CD4-positive, alpha-beta memory T cell (primary cell): ENCODE results near the gene SNAP25. TPM values are rescaled to one million over a fixed set of nuclear protein-coding genes. Genes with fewer than 3 reads are reported as not detected.

Experiments
- CTCF ChIA-PET: fragments of 350-600 bp; sonication (Branson Sonifier 250); formaldehyde crosslinking; loops from one replicate; lab custom pipeline; 2021; ENCODE audit warnings: inconsistent platforms; ENCODE audit not compliant: partially characterized antibody; lab: Charles Lee
- POLR2A ChIA-PET: fragments of 350-600 bp; sonication (Branson Sonifier 250); formaldehyde crosslinking; loops from one replicate; lab custom pipeline; 2021; ENCODE audit not compliant: partially characterized antibody; lab: Charles Lee
- DNase-seq, 5 donors: peaks; one replicate each; pipeline versions ENCODE4 v3.0.0 to v3.0.0-alpha.2; 2020 to 2022; ENCODE audit warnings: mixed read lengths in 1 of 5
- H3K27ac ChIP-seq: one replicate; pipeline ENCODE4 v1.7.0; 2013; ENCODE audit warnings: low read depth, low read length
- H3K27me3 ChIP-seq: 2 replicates; pipeline ENCODE4 v1.7.0; 2013; ENCODE audit warnings: mild to moderate bottlenecking, low read length, moderate library complexity; ENCODE audit not compliant: insufficient read depth
- H3K36me3 ChIP-seq: 2 replicates; pipeline ENCODE4 v1.7.0; 2013; ENCODE audit warnings: mild to moderate bottlenecking, low read length, moderate library complexity; ENCODE audit not compliant: insufficient read depth
- H3K4me1 ChIP-seq: 2 replicates; pipeline ENCODE4 v1.7.0; 2013; ENCODE audit warnings: mild to moderate bottlenecking, low read length, moderate library complexity; ENCODE audit not compliant: insufficient read depth
- H3K4me3 ChIP-seq, 2 donors: one replicate each; pipeline ENCODE4 v1.7.0; 2013; ENCODE audit warnings: low read length in 2 of 2, mild to moderate bottlenecking in 1 of 2
- H3K9me3 ChIP-seq, 2 donors: one replicate each; pipeline ENCODE4 v1.7.0; 2013; ENCODE audit warnings: low read length in 2 of 2, control low read depth in 1 of 2; ENCODE audit not compliant: control insufficient read depth in 1 of 2
- H3K27ac Mint-ChIP-seq, 7 donors: one replicate each; pipeline ENCODE4 v1.8.0; 2020 to 2021; ENCODE audit warnings: mixed read lengths in 7 of 7, mild to moderate bottlenecking in 6 of 7, inconsistent platforms in 3 of 7, moderate library complexity in 3 of 7
- H3K27me3 Mint-ChIP-seq, 2 donors: one replicate each; pipeline ENCODE4 v1.8.0; 2020 to 2021; ENCODE audit warnings: mixed read lengths in 2 of 2
- H3K36me3 Mint-ChIP-seq, 2 donors: one replicate each; pipeline ENCODE4 v1.8.0; 2020 to 2021; ENCODE audit warnings: mixed read lengths in 2 of 2, inconsistent platforms in 1 of 2, mild to moderate bottlenecking in 1 of 2
- H3K4me1 Mint-ChIP-seq, 4 donors: one replicate each; pipeline ENCODE4 v1.8.0; 2020 to 2021; ENCODE audit warnings: mixed read lengths in 4 of 4, mild to moderate bottlenecking in 1 of 4
- H3K4me3 Mint-ChIP-seq, 8 donors: one replicate each; pipeline ENCODE4 v1.8.0; 2020 to 2021; ENCODE audit warnings: mixed read lengths in 8 of 8, mild to moderate bottlenecking in 7 of 8, moderate library complexity in 6 of 8, inconsistent platforms in 3 of 8
- H3K9me3 Mint-ChIP-seq, 8 donors: one replicate each; pipeline ENCODE4 v1.8.0; 2020 to 2021; ENCODE audit warnings: mixed read lengths in 8 of 8, mild to moderate bottlenecking in 5 of 8, inconsistent platforms in 3 of 8, moderate library complexity in 1 of 8
- intact Hi-C: fragments of 100-400 bp; cut with micrococcal nuclease; formaldehyde crosslinking; loops from one replicate; pipeline ENCODE4 v1.15.1; 2023
- polyA plus RNA-seq, 2 donors: library from polyadenylated mRNA; unstranded; fragments of 300-500 nt; fragmentation: Illumina TruSeq; gene quantifications; one replicate each; pipeline ENCODE4 v1.2.3, GENCODE V29; 2021
- total RNA-seq, 2 experiments: library from RNA; stranded (reverse); gene quantifications; one replicate each; pipeline ENCODE4 v1.2.3, GENCODE V29; 2021

Gene SNAP25
- total and polyA plus RNA-seq, 4 experiments from 2014 or later, result 0.14 TPM; not detected in 3

DNA sequence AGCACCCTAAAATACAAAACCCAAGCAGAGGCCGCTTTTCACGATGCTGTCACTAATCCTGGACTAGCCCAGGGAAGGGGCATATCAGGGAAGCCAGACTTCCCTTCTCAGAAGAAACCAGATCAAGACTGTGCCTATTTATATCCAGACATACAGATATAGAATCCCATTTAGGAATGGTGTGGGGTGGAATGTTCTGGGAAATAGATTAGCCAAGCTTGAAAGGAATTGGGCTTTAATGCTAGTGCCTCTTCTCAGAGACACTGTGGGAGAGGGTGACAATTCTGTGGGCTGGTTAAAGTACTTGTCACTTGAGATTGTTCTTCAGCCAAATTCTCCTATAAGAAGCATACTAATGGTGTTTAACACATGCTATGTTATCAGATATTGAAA is 45.5 kb downstream of the SNAP25 start:
- H3K4me3 ChIP-seq, result no peak overlapping the region
- ChIA-PET CTCF (no interaction called here), POLR2A (no interaction called here)
- Mint-ChIP-seq H3K4me3 (no peak overlapping the region), H3K36me3 (no peaks in the 10 kb centered on the region), H3K9me3 (no peaks in the 10 kb centered on the region), H3K4me1 (no peaks in the 10 kb centered on the region), H3K27ac (no peak overlapping the region), H3K27me3 (peaks cover 2 to 4% of the 10 kb centered on the region in 2 donors)
- H3K27me3 ChIP-seq, result no peaks in the 10 kb centered on the region
- no peaks in the 10 kb centered on the region for H3K4me1 ChIP-seq
- H3K36me3 ChIP-seq, result no peaks in the 10 kb centered on the region
- no peak for DNase-seq
- no peaks in the 10 kb centered on the region for H3K9me3 ChIP-seq
- no peak overlapping the region for H3K27ac ChIP-seq
- intact Hi-C loops, result no loop called here

DNA sequence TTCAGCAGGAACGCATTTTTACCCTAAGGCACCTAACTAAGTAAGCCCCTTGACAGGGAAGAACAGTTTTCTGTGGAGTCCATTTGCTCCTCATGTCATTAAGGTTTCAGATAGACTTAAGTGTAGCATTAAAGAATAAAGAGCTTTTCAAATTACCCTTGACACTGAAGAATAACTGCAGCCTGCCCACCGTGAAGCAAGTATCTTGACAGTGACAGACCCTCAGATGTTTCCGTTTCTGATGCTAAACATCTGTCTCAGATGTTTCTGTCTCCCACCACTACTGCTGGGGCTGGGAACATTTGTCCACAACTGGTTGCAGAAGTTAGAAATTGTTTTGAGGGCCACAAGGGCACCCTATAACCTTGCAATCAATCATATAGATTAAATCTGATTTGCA is 50.0 kb downstream of the SNAP25 start:
- POLR2A ChIA-PET, result no interaction called here
- Mint-ChIP-seq H3K4me3 (no peak overlapping the region), H3K36me3 (no peaks in the 10 kb centered on the region), H3K4me1 (no peaks in the 10 kb centered on the region), H3K27ac (no peak overlapping the region), H3K9me3 (peaks cover 0 to 2% (median 0%) of the 10 kb centered on the region in 8 donors), H3K27me3 (peaks cover 0 to 2% of the 10 kb centered on the region in 2 donors)
- no peaks in the 10 kb centered on the region for H3K4me1 ChIP-seq
- no peaks in the 10 kb centered on the region for H3K36me3 ChIP-seq
- no peak for DNase-seq
- no peak overlapping the region for H3K27ac ChIP-seq
- intact Hi-C loops, result no loop called here
- CTCF ChIA-PET, result no interaction called here
- H3K4me3 ChIP-seq, result no peak overlapping the region
- H3K9me3 ChIP-seq, result no peaks in the 10 kb centered on the region
- no peaks in the 10 kb centered on the region for H3K27me3 ChIP-seq

DNA sequence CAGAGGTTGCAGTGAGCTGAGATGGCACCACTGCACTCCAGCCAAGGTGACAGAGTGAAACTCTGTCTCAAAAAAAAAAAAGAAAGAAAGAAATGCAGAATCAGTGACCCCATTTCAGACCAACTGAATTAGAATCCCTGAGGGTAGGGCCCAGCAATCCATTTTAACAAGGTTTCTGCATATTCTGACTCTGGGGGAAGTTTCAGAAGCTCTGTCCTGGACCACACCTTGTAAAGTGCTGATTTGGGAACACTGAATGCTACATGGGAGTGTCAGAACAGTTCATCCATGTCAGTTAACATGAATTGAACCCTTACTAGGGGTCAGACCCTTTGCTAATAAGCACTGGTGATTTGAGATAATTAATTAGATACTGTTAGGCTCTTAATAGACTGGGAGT is 52.0 kb downstream of the SNAP25 start:
- intact Hi-C loops, result no loop called here
- H3K4me3 ChIP-seq, result no peak overlapping the region
- no peaks in the 10 kb centered on the region for H3K9me3 ChIP-seq
- H3K27me3 Mint-ChIP-seq, result peaks cover 0 to 7% of the 10 kb centered on the region in 2 donors
- ChIA-PET POLR2A (no interaction called here), CTCF (no interaction called here)
- no peak overlapping the region for H3K4me3 Mint-ChIP-seq
- peaks cover 0 to 5% (median 0%) of the 10 kb centered on the region in 8 donors for H3K9me3 Mint-ChIP-seq
- no peaks in the 10 kb centered on the region for H3K36me3 ChIP-seq
- H3K36me3 Mint-ChIP-seq, result no peaks in the 10 kb centered on the region
- no peak overlapping the region for H3K27ac Mint-ChIP-seq
- H3K4me1 Mint-ChIP-seq, result no peaks in the 10 kb centered on the region
- H3K27me3 ChIP-seq, result no peaks in the 10 kb centered on the region
- H3K27ac ChIP-seq, result no peak overlapping the region
- no peak for DNase-seq
- H3K4me1 ChIP-seq, result no peaks in the 10 kb centered on the region

DNA sequence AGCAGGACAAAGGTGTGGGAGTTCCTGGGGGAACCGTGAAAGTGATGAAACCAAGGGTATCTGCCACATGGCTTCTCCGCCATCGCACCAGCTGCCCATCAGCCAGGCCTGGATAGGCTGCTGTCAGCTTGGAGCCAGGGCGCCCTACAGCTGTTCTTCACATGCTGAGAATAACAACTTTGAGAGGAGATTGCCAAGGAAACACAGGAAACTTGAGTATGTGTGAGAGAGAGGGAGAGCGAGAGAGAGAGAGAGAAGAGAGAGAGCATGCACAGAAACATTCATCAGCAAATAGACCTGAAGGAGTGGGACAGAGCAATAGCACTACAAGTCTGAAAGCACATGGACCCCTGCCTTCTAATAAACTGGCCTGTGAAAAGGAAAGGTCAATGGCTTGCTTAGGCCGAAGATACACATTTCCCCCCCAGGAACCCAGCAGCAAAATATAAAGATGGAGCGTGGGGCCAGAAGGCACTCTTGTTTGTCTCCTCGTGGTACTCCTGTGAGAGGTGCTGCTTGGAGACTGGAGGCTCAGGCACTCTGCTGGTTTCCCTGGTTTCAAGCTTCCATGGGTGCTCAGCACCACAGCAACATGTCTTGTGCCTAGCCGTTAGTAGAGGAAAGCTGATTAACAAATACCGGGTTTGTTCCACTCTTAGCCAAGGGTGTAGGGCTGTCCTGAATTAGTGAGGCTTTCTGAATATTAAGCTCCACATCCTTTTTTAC is 53.0 kb downstream of the SNAP25 start:
- Mint-ChIP-seq H3K9me3 (peaks cover 0 to 5% (median 0%) of the 10 kb centered on the region in 8 donors), H3K4me3 (no peak overlapping the region), H3K4me1 (no peaks in the 10 kb centered on the region), H3K27ac (no peak overlapping the region), H3K27me3 (peaks cover 0 to 7% of the 10 kb centered on the region in 2 donors), H3K36me3 (no peaks in the 10 kb centered on the region)
- H3K27ac ChIP-seq, result no peak overlapping the region
- no peaks in the 10 kb centered on the region for H3K27me3 ChIP-seq
- intact Hi-C loops, result no loop called here
- H3K9me3 ChIP-seq, result no peaks in the 10 kb centered on the region
- no peaks in the 10 kb centered on the region for H3K36me3 ChIP-seq
- H3K4me3 ChIP-seq, result no peak overlapping the region
- no peaks in the 10 kb centered on the region for H3K4me1 ChIP-seq
- POLR2A ChIA-PET, result no interaction called here
- DNase-seq, result no peak
- CTCF ChIA-PET, result no interaction called here

DNA sequence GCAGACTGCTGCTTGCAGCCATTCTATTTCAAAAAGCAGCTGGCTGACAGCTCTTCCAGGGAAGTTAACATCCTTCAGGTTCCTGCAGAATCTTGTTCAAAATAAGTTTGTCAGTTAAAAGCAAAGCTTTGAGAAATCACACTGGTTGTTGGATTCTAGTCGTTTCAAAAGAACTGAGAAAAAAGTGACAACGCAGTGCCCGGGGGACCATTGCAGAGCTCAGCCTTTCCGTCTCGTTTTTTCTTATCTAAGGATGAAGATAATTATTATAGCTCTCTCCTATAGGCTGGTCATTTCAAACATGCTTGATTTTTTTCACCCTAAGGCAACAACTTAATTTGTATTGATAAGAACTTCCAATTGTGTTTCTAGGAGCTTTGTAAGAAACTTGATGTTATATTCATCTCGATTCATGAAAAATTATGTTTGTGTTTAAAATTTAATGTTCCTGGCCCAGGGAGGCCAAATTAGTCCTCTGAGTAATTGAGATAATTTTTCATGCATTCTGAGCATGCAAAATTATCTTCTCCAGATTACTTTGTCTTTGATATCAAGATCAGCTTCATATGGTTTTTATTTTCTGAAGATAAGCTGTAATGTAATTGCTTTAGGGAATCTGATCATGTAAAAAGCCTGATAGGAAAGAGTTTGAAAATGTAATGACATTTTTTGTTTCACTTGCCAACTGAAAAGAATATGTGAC is 58.4 kb downstream of the SNAP25 start:
- Mint-ChIP-seq H3K36me3 (no peaks in the 10 kb centered on the region), H3K9me3 (peaks cover 0 to 3% (median 0%) of the 10 kb centered on the region in 8 donors), H3K27me3 (peaks cover 4 to 9% of the 10 kb centered on the region in 2 donors), H3K27ac (no peak overlapping the region), H3K4me1 (no peaks in the 10 kb centered on the region), H3K4me3 (no peak overlapping the region)
- Histone ChIP-seq H3K4me1 (no peaks in the 10 kb centered on the region), H3K9me3 (no peaks in the 10 kb centered on the region), H3K36me3 (no peaks in the 10 kb centered on the region), H3K4me3 (no peak overlapping the region), H3K27ac (no peak overlapping the region), H3K27me3 (no peaks in the 10 kb centered on the region)
- ChIA-PET CTCF (no interaction called here), POLR2A (no interaction called here)
- intact Hi-C loops, result no loop called here
- DNase-seq, result no peak

DNA sequence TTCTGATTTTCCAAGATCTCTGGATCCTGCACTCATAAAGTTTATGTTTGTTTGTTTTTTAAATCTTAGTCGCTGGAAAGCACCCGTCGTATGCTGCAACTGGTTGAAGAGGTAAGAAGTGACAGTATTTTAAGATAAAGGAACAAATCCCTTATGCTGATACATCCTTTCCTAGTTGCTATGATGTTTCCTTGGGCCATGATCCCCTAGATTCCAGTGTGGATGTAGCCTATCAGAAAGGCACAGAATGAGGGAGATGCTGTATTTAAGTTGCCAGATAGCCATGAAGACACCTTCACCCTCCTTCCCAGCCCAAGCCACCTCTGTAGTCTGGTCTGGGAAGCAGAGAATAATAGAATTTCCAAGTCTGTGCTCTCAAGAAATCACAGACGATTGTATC is 59.0 kb downstream of the SNAP25 start:
- no peaks in the 10 kb centered on the region for H3K4me1 Mint-ChIP-seq
- ChIA-PET POLR2A (no interaction called here), CTCF (no interaction called here)
- Histone ChIP-seq H3K36me3 (no peaks in the 10 kb centered on the region), H3K9me3 (no peaks in the 10 kb centered on the region), H3K4me3 (no peak overlapping the region), H3K27ac (no peak overlapping the region), H3K4me1 (no peaks in the 10 kb centered on the region), H3K27me3 (no peaks in the 10 kb centered on the region)
- no peak overlapping the region for H3K27ac Mint-ChIP-seq
- H3K27me3 Mint-ChIP-seq, result peaks cover 4 to 9% of the 10 kb centered on the region in 2 donors
- no peaks in the 10 kb centered on the region for H3K36me3 Mint-ChIP-seq
- intact Hi-C loops, result no loop called here
- no peak for DNase-seq
- no peak overlapping the region for H3K4me3 Mint-ChIP-seq
- H3K9me3 Mint-ChIP-seq, result peaks cover 0 to 3% (median 0%) of the 10 kb centered on the region in 8 donors

DNA sequence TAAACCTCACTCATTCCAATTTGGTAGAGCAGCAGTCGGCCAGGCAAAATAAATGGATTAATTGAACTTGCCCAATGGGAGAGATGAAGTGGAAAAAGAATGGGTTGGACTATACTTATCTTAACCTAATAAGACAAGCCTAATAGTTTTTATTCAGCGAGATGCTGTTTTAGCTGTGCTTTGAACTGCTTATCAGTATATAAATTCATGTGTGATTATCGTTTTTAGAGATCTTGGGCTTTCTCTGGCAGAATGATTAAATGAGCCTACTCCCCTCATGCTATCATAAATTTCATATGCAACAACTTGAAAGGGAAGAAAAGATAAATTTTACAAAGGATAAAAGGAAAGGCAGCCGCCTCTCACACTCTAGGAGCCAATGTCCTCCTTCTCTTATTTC is 59.8 kb downstream of the SNAP25 start:
- ChIA-PET CTCF (no interaction called here), POLR2A (no interaction called here)
- Histone ChIP-seq H3K36me3 (no peaks in the 10 kb centered on the region), H3K4me1 (no peaks in the 10 kb centered on the region), H3K4me3 (no peak overlapping the region), H3K27me3 (no peaks in the 10 kb centered on the region), H3K9me3 (no peaks in the 10 kb centered on the region), H3K27ac (no peak overlapping the region)
- Mint-ChIP-seq H3K27ac (no peak overlapping the region), H3K4me3 (no peak overlapping the region), H3K9me3 (peaks cover 0 to 3% (median 0%) of the 10 kb centered on the region in 8 donors), H3K36me3 (no peaks in the 10 kb centered on the region), H3K27me3 (peaks cover 4 to 9% of the 10 kb centered on the region in 2 donors), H3K4me1 (no peaks in the 10 kb centered on the region)
- intact Hi-C loops, result no loop called here
- DNase-seq, result no peak
